K562 (cell line): ENCODE data around the gene CTSV.
"Not testable (repeated sequence)": the region's sequence is repeated elsewhere in the genome, so short reads cannot be mapped to it uniquely, and the experiment has no call there.

Experiments used
- BACH1 ChIP-seq: fragments of 200-800 bp; sonication (Bioruptor generic); IDR thresholded peaks from 2 replicates; pipeline ENCODE4 v1.6.1; 2016; ENCODE audit warnings: missing genetic modification characterization, missing compliant biosample characterization
- ESRRA ChIP-seq: fragments of 450-650 bp; IDR thresholded peaks from 2 replicates; pipeline ENCODE4 v1.6.1; 2014; ENCODE audit warnings: low read depth, mild to moderate bottlenecking, moderate library complexity, borderline replicate concordance
- EZH2 ChIP-seq: IDR thresholded peaks from 2 replicates; pipeline ENCODE4 v1.6.1; 2012; ENCODE audit warnings: low read depth, mild to moderate bottlenecking, inconsistent platforms, low read length, borderline replicate concordance
- FOS ChIP-seq: IDR thresholded peaks from 3 replicates; pipeline ENCODE4 v1.6.1; 2011; ENCODE audit not compliant: insufficient read length; ENCODE audit errors: extremely low read depth
- MTA2 ChIP-seq: fragments of 450-650 bp; IDR thresholded peaks from 2 replicates; pipeline ENCODE4 v1.6.1; 2016; ENCODE audit warnings: low read depth
- POLR2A ChIP-seq: fragments of 450-650 bp; conservative IDR thresholded peaks from 2 replicates; pipeline ENCODE4 v1.6.1; 2016
- TCF3 ChIP-seq: sonication (generic); formaldehyde crosslinking; IDR thresholded peaks from 2 replicates; pipeline ENCODE4 v1.4.0; 2020; ENCODE audit warnings: mild to moderate bottlenecking, missing genetic modification reagents
- TCF7L2 ChIP-seq: fragments of 150-350 bp; IDR thresholded peaks from 2 replicates; pipeline ENCODE4 v1.6.1; 2016; ENCODE audit warnings: low read depth, mild to moderate bottlenecking, low read length, moderate library complexity
- TFAM ChIP-seq: fragments of 250-450 bp; sonication (Bioruptor Pico); conservative IDR thresholded peaks from 2 replicates; pipeline ENCODE4 v1.5.0; 2021; ENCODE audit warnings: mild to moderate bottlenecking, moderate library complexity
- ZNF445 ChIP-seq: fragments of 250-450 bp; sonication (Bioruptor Pico); IDR thresholded peaks from 2 replicates; pipeline ENCODE4 v1.4.0; 2020; ENCODE audit warnings: low read depth, mild to moderate bottlenecking, moderate library complexity
- TF ChIP-seq, protein P1 (sequence below): fragments of 250-450 bp; sonication (Bioruptor Pico); IDR thresholded peaks from 2 replicates; pipeline ENCODE4 v1.4.0; 2020; ENCODE audit warnings: mild to moderate bottlenecking, moderate library complexity, borderline replicate concordance

DNA sequence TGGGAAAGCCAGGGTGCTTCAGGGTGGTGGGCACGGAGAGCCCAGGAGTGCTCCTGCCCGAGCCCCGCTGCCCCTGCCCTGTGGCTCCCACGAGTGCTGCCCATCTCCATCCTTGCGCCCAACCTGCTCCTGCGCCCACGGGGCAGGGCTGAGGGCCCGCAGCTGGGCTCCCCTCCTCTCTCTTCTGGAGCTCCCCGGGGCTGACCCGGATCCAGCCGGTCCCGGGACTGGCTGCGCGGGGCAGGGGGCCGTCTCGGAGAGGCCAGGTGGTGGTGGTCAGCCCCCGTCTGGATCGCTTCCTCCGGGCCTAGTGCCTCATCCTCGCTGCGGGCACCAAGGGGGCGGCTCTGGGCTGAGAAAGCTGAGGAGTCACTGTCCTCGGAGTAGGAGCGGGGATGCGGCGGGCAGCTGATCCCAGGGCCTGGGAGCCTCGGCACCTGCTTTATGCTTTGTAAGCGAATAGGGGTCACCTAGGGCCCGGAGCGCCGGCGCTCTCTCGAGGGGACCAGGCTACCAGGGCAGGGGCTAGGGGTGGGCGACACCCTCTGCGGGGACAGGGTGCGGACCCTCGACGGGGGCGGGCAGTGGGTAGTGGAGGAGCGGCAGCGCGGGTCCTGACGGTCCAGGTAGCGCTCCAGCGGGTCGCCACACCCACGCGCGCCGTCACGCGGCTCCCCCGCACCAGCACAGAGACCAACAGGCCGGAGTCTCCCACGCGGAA, 37.9 kb upstream of the CTSV start:
- not testable (repeated sequence) for TF ChIP-seq POLR2A; EZH2; MTA2; TCF3 (CRISPR knock-in tag); ESRRA; FOS; ZNF445; TFAM (CRISPR knock-in tag); TCF7L2; BACH1
- TF ChIP-seq, protein P1, sequence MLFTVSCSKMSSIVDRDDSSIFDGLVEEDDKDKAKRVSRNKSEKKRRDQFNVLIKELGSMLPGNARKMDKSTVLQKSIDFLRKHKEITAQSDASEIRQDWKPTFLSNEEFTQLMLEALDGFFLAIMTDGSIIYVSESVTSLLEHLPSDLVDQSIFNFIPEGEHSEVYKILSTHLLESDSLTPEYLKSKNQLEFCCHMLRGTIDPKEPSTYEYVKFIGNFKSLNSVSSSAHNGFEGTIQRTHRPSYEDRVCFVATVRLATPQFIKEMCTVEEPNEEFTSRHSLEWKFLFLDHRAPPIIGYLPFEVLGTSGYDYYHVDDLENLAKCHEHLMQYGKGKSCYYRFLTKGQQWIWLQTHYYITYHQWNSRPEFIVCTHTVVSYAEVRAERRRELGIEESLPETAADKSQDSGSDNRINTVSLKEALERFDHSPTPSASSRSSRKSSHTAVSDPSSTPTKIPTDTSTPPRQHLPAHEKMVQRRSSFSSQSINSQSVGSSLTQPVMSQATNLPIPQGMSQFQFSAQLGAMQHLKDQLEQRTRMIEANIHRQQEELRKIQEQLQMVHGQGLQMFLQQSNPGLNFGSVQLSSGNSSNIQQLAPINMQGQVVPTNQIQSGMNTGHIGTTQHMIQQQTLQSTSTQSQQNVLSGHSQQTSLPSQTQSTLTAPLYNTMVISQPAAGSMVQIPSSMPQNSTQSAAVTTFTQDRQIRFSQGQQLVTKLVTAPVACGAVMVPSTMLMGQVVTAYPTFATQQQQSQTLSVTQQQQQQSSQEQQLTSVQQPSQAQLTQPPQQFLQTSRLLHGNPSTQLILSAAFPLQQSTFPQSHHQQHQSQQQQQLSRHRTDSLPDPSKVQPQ (CRISPR knock-in tag), result not testable (repeated sequence)
